ENCODE data around the gene ADAMTSL1.

GRCh38 chr9:18447131-18447530 is 26.8 kb upstream of the ADAMTSL1 start:
- no peak for TF ChIP-seq CTCF (IDR thresholded peaks at IDR 0.05; ENCODE audit: insufficient read depth, low read length, poor library complexity, severe bottlenecking)
- TF ChIP-seq EZH2phosphoT487 (conservative IDR thresholded peaks at IDR 0.05; ENCODE audit: low read length): no peak

Measured in SU-DHL-6 (cell line).